Fibroblast of upper back skin (primary cell): ENCODE data around the gene LARGE2.

Experiments used
- DNase-seq: peaks from one replicate; pipeline ENCODE4 v3.0.0-alpha.2; 2013

LARGE2 gene

GRCh38 chr11:45968901-45969300 lies 46.4 kb downstream of the LARGE2 start:
- DNase-seq, result no peak

- DNase-seq, result no peak
Measured at GRCh38 chr11:45973601-45974000, 51.1 kb downstream of the LARGE2 start.

- DNase-seq, result peak; percentile 22
Measured at GRCh38 chr11:45974806-45975205, 52.4 kb downstream of the LARGE2 start.
